ENCODE results near the gene SNRNP40. TPM values are rescaled to one million over a fixed set of nuclear protein-coding genes. Genes with fewer than 3 reads are reported as not detected.

Gene SNRNP40
- total and polyA plus RNA-seq, 4 donors: 12.3 to 74.3 (median 19.8) TPM

- Histone ChIP-seq H3K36me3 (ENCODE audit: control insufficient read depth in 4 of 4, insufficient read depth in 3 of 4, low read depth in 1 of 4, low read length in 3 of 4) (peaks cover 4 to 44% (median 32%) of the 10 kb centered on the region in 4 donors), H3K9me3 (ENCODE audit: control insufficient read depth in 4 of 4, low read length in 3 of 4) (no peaks in the 10 kb centered on the region), H3K4me1 (ENCODE audit: control insufficient read depth in 4 of 4, insufficient read depth in 4 of 4, low read length in 3 of 4) (no peaks in the 10 kb centered on the region), H3K9ac (ENCODE audit: low read depth in 1 of 2, low read length in 2 of 2) (no peak overlapping the region), H3K27me3 (ENCODE audit: control insufficient read depth in 4 of 4, insufficient read depth in 4 of 4, low read length in 3 of 4) (no peaks in the 10 kb centered on the region), H3K27ac (ENCODE audit: low read depth in 1 of 2, low read length in 2 of 2) (no peak overlapping the region), H3K4me3 (ENCODE audit: low read depth in 1 of 3, low read length in 3 of 3) (no peak overlapping the region)
- no peak for DNase-seq (ENCODE audit: low spot score)
- TF ChIP-seq, protein P1, sequence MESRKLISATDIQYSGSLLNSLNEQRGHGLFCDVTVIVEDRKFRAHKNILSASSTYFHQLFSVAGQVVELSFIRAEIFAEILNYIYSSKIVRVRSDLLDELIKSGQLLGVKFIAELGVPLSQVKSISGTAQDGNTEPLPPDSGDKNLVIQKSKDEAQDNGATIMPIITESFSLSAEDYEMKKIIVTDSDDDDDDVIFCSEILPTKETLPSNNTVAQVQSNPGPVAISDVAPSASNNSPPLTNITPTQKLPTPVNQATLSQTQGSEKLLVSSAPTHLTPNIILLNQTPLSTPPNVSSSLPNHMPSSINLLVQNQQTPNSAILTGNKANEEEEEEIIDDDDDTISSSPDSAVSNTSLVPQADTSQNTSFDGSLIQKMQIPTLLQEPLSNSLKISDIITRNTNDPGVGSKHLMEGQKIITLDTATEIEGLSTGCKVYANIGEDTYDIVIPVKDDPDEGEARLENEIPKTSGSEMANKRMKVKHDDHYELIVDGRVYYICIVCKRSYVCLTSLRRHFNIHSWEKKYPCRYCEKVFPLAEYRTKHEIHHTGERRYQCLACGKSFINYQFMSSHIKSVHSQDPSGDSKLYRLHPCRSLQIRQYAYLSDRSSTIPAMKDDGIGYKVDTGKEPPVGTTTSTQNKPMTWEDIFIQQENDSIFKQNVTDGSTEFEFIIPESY (IDR thresholded peaks at IDR 0.05): no peak
- TF ChIP-seq NR2F2 (IDR thresholded peaks at IDR 0.05): no peak
- WGBS: 95% methylated on average over 1 of the region's 1 CpG
Measured at GRCh38 chr1:31257213-31257612, 39.4 kb downstream of the SNRNP40 start.

GRCh38 chr1:31249854-31250253, 46.7 kb downstream of the SNRNP40 start:
- no peaks in the 10 kb centered on the region for H3K9me3 ChIP-seq (ENCODE audit: control insufficient read depth in 4 of 4, low read length in 3 of 4)
- no peak overlapping the region for H3K27ac ChIP-seq (ENCODE audit: low read depth in 1 of 2, low read length in 2 of 2)
- H3K36me3 ChIP-seq (ENCODE audit: control insufficient read depth in 4 of 4, insufficient read depth in 3 of 4, low read depth in 1 of 4, low read length in 3 of 4): no peaks in the 10 kb centered on the region
- H3K4me1 ChIP-seq (ENCODE audit: control insufficient read depth in 4 of 4, insufficient read depth in 4 of 4, low read length in 3 of 4): no peaks in the 10 kb centered on the region
- TF ChIP-seq NR2F2 (IDR thresholded peaks at IDR 0.05) (no peak), REST (IDR thresholded peaks at IDR 0.05) (no peak), HNF4G (IDR thresholded peaks at IDR 0.05) (no peak), RXRA (IDR thresholded peaks at IDR 0.05) (no peak), JUND (IDR thresholded peaks at IDR 0.05) (no peak), FOXA1 (IDR thresholded peaks at IDR 0.05) (no peak), YY1 (IDR thresholded peaks at IDR 0.05) (no peak), HNF4A (conservative IDR thresholded peaks at IDR 0.05) (no peak)
- TF ChIP-seq, protein P2, sequence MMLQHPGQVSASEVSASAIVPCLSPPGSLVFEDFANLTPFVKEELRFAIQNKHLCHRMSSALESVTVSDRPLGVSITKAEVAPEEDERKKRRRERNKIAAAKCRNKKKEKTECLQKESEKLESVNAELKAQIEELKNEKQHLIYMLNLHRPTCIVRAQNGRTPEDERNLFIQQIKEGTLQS (IDR thresholded peaks at IDR 0.05): no peak
- no peak overlapping the region for H3K9ac ChIP-seq (ENCODE audit: low read depth in 1 of 2, low read length in 2 of 2)
- no peak for DNase-seq (ENCODE audit: low spot score)
- no peak overlapping the region for H3K4me3 ChIP-seq (ENCODE audit: low read depth in 1 of 3, low read length in 3 of 3)
- WGBS: 96% methylated on average over 3 of the region's 3 CpGs
- H3K27me3 ChIP-seq (ENCODE audit: control insufficient read depth in 4 of 4, insufficient read depth in 4 of 4, low read length in 3 of 4): no peaks in the 10 kb centered on the region

- H3K9ac ChIP-seq (ENCODE audit: low read depth in 1 of 2, low read length in 2 of 2): no peak overlapping the region
- DNase-seq (ENCODE audit: low spot score): no peak
- no peak overlapping the region for H3K27ac ChIP-seq (ENCODE audit: low read depth in 1 of 2, low read length in 2 of 2)
- no peaks in the 10 kb centered on the region for H3K4me1 ChIP-seq (ENCODE audit: control insufficient read depth in 4 of 4, insufficient read depth in 4 of 4, low read length in 3 of 4)
- H3K9me3 ChIP-seq (ENCODE audit: control insufficient read depth in 4 of 4, low read length in 3 of 4): no peaks in the 10 kb centered on the region
- no peaks in the 10 kb centered on the region for H3K27me3 ChIP-seq (ENCODE audit: control insufficient read depth in 4 of 4, insufficient read depth in 4 of 4, low read length in 3 of 4)
- 96% methylated on average over 4 of the region's 4 CpGs for WGBS
- H3K36me3 ChIP-seq (ENCODE audit: control insufficient read depth in 4 of 4, insufficient read depth in 3 of 4, low read depth in 1 of 4, low read length in 3 of 4): no peaks in the 10 kb centered on the region
- no peak for TF ChIP-seq JUND (IDR thresholded peaks at IDR 0.05)
- no peak for TF ChIP-seq YY1 (IDR thresholded peaks at IDR 0.05)
- TF ChIP-seq HNF4A (conservative IDR thresholded peaks at IDR 0.05): no peak
- no peak for TF ChIP-seq FOXA1 (IDR thresholded peaks at IDR 0.05)
- no peak for TF ChIP-seq GABPA (IDR thresholded peaks at IDR 0.05 in 1 of 2, conservative IDR thresholded peaks at IDR 0.05 in 1 of 2)
- TF ChIP-seq SP1 (IDR thresholded peaks at IDR 0.05): no peak
- TF ChIP-seq, protein P2 (IDR thresholded peaks at IDR 0.05): no peak
- TF ChIP-seq RXRA (IDR thresholded peaks at IDR 0.05): no peak
- TF ChIP-seq HNF4G (IDR thresholded peaks at IDR 0.05): no peak
- no peak for TF ChIP-seq MAX (IDR thresholded peaks at IDR 0.05)
- no peak for TF ChIP-seq RAD21 (IDR thresholded peaks at IDR 0.05)
- no peak for TF ChIP-seq NR2F2 (IDR thresholded peaks at IDR 0.05)
- no peak for TF ChIP-seq FOXA2 (IDR thresholded peaks at IDR 0.05)
- TF ChIP-seq REST (IDR thresholded peaks at IDR 0.05): no peak
- TF ChIP-seq, protein P1 (IDR thresholded peaks at IDR 0.05): no peak
- no peak overlapping the region for H3K4me3 ChIP-seq (ENCODE audit: low read depth in 1 of 3, low read length in 3 of 3)
Measured at GRCh38 chr1:31248276-31248675, 48.3 kb downstream of the SNRNP40 start.
